ENCODE data around the gene CT45A8.

GRCh38 chrX:135890087-135890585, 35.8 kb upstream of the CT45A8 start:
- TF ChIP-seq, protein P1, sequence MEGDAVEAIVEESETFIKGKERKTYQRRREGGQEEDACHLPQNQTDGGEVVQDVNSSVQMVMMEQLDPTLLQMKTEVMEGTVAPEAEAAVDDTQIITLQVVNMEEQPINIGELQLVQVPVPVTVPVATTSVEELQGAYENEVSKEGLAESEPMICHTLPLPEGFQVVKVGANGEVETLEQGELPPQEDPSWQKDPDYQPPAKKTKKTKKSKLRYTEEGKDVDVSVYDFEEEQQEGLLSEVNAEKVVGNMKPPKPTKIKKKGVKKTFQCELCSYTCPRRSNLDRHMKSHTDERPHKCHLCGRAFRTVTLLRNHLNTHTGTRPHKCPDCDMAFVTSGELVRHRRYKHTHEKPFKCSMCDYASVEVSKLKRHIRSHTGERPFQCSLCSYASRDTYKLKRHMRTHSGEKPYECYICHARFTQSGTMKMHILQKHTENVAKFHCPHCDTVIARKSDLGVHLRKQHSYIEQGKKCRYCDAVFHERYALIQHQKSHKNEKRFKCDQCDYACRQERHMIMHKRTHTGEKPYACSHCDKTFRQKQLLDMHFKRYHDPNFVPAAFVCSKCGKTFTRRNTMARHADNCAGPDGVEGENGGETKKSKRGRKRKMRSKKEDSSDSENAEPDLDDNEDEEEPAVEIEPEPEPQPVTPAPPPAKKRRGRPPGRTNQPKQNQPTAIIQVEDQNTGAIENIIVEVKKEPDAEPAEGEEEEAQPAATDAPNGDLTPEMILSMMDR (IDR thresholded peaks at IDR 0.05; ENCODE audit: low read depth, low read length), result no peak
- no peak for TF ChIP-seq EZH2phosphoT487 (IDR thresholded peaks at IDR 0.05; ENCODE audit: low read depth)

All from OCI-LY3 (cell line).